GM12875 (cell line): ENCODE measurements around the gene SIPA1L3.

Source experiments
- H3K4me3 ChIP-seq: one replicate; pipeline ENCODE4 v1.5.1; 2011; ENCODE audit warnings: low read depth, low read length, control low read depth
- TF ChIP-seq, protein P1 (sequence below): IDR thresholded peaks from 2 replicates; pipeline ENCODE4 v1.5.1; 2011; ENCODE audit warnings: low read depth, mild to moderate bottlenecking, control low read depth, inconsistent platforms, low read length, moderate library complexity, borderline replicate concordance; ENCODE audit not compliant: insufficient read depth

The SIPA1L3 gene

DNA sequence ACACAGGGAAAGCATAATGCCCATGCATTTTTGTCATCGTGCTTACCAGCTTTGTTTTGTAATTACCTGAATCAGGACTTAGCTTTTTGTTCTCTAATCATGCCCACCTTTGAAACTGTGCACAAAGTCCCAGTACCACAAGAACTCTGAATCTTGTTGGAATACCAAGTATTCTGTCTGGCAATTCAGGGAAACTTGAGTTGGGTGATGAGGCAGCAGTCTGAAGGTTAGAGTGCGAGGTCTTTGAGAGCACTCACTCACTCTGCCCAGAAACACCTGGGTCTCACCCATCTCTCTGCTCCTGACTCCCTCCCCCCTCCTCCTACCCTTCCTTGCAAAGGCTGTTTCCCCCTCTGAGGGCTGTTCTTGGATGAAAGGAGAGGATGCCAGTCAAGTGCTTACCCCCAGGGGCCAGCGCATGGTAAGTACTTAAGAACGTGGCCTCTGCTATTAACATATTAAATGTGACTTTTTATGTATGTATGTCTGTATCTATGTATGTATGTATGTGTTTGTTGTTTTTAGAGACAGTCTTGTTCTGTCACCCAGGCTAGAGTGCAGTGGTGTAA lies 22.4 kb downstream of the SIPA1L3 start:
- TF ChIP-seq, protein P1, sequence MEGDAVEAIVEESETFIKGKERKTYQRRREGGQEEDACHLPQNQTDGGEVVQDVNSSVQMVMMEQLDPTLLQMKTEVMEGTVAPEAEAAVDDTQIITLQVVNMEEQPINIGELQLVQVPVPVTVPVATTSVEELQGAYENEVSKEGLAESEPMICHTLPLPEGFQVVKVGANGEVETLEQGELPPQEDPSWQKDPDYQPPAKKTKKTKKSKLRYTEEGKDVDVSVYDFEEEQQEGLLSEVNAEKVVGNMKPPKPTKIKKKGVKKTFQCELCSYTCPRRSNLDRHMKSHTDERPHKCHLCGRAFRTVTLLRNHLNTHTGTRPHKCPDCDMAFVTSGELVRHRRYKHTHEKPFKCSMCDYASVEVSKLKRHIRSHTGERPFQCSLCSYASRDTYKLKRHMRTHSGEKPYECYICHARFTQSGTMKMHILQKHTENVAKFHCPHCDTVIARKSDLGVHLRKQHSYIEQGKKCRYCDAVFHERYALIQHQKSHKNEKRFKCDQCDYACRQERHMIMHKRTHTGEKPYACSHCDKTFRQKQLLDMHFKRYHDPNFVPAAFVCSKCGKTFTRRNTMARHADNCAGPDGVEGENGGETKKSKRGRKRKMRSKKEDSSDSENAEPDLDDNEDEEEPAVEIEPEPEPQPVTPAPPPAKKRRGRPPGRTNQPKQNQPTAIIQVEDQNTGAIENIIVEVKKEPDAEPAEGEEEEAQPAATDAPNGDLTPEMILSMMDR = no peak
- no peak overlapping the region for H3K4me3 ChIP-seq

DNA sequence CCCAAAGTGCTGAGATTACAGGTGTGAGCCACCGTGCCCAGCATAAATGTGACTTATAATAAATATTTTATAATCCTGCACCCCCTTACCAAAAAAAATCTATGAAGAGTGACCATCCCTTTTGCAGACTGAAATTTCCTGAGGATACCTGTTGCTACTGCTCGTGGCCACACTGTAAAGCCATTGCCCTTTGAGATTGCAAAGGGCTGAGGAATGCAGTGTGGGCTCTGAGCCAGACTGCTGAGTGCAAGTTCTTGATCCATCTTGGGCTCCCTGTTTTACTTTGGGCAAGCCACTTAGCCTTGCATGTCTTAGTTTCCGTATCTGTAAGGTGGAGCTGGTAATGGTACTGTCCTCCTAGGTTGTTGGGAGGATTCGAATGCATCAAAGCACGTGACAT lies 23.4 kb downstream of the SIPA1L3 start:
- TF ChIP-seq, protein P1 = no peak
- no peak overlapping the region for H3K4me3 ChIP-seq

DNA sequence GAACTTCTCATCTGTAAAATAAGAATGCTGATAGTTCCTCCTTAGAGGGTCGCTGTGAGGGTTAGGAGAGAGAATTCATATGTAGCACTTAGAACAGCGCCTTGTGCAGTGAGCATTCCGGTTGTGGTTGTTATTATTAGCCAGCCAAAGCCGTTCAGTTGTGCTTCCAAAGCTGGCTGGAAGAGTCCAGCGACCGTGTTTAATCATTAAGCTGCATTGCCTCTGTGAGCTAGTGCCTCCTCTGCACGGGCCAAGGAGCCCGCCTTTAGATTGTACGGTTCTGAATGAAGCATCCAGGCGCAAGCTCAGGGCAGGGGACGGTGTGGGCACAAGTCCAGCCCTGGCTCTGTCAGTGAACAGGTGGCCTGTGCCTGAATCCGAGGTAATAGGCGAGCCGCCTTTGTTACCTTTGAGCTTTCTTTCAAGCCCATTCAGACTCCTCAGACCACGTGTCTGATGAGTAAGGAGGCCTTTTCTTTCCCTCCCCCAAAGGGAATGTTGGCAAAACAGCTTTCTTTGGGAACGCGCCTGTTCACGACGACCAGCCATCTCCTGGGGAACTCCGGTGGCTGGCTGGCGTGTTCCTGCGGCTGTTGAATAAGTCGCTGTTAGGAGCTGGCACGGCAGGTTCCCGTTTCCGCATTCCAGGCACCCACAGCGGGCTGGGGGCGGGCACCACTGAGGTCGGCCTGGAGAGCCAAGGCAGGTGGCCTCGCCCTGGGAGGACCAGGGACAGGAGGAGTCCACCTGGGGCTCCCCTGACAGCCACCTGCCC lies 25.1 kb downstream of the SIPA1L3 start:
- peak overlapping the region; percentile 46 for H3K4me3 ChIP-seq
- TF ChIP-seq, protein P1 = no peak

DNA sequence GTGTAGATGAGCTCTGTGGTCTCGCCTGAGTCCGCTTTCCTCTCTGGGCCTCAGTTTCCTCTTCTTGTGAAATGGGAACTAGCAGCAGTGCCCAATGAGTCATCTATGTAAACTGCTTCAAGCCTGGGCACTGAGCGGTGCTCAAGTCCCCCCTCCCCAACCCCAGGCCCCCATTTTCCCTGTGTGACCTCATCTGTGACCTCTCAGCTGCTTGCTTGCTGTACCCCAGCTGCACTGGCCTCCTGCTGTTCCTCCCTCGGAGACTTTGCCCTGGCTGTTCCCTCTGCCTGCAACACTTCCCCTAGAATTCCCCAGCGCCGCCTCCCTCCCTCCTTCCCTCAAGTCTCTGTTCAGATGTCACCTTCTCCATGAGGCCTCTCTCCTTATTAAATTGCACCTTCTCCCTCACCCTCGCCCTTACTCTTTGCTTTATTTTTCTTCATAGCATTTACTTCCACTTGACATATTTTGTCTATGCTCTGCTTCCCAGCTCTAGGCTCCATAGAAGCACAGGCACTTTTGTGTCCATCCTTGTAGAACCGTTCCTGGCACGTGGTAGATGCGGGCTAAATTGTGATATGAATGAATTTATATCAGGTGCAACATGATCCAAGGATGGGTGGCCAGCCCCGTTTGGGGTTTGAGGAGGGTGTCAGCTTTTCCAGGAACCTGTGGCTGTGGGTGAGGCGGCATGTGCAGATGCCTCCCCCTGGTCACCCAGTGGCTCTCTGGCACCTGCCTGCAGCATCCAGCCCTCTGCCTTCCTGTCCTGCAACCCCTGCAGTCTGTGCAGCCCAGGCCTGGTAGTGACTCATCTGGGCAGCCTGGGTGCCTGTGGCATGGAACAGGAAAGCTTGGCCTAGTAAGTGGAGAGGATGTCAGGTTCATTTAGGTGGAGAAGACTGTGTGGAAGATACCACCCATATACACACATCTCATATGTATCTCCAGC lies 26.3 kb downstream of the SIPA1L3 start:
- TF ChIP-seq, protein P1 = no peak
- peak overlapping the region; percentile 46 for H3K4me3 ChIP-seq

DNA sequence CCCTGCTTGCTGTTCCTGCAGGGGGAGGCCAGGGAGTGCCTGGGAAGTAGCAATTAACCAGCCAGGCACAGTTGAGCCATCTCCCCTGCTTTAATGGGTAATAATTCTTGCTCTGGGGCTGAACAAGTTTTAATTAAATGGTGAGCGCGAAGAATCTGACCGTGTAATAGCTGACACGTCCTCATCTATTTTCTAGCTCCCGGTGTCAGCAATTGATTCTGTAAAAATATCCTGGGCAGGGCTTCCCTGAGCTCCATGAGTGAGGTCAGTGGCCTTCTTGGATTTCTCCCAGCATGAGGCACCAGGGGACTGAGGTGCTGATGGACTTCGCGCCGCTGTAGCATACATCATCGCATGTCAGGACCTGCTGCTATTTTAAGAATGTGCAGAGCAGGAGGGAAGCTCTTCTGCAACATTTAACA lies 26.9 kb downstream of the SIPA1L3 start:
- TF ChIP-seq, protein P1 = no peak
- no peak overlapping the region for H3K4me3 ChIP-seq

DNA sequence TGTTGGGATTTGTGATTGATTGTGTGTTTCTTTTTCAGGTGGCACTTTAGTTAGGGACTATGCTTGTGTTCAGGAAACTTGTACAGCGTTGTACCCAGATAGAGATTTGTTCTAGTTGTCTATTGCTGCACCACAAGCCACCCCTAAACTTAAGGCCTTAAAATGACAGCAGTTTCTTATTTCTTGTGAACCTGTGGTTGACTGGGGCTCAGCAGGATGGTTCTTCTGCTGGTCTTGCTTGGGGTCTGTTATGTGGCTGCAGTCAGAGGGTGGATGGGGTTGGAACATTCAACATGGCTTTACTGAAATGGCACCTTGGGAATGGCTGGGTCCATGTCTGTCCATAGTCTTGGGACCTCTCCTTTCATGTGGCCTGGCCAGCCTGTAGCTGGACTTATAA lies 28.3 kb downstream of the SIPA1L3 start:
- H3K4me3 ChIP-seq = no peak overlapping the region
- TF ChIP-seq, protein P1 = no peak
